Tibial artery (tissue), 4 donors: ENCODE results near the gene CYB561D1.

Experiments used
- DNase-seq, 2 donors: peaks; one replicate each; pipeline ENCODE4 v3.0.0-alpha.2; 2019
- H3K27ac ChIP-seq, 2 donors: fragments of 200-600 bp; sonication (generic) in 1 of 2; 1 replicate in 1 of 2; 2 replicates in 1 of 2; pipeline ENCODE4 v1.5.1; 2018 to 2019; ENCODE audit warnings: mild to moderate bottlenecking in 1 of 2
- H3K27me3 ChIP-seq, 2 donors: fragments of 200-600 bp; sonication (generic) in 1 of 2; one replicate each; pipeline versions ENCODE4 v1.5.1 to v1.6.0; 2016 to 2019
- H3K36me3 ChIP-seq, 3 donors: fragments of 200-600 bp; sonication (generic) in 2 of 3; one replicate each; pipeline ENCODE4 v1.5.1; 2016 to 2019; ENCODE audit warnings: mild to moderate bottlenecking in 2 of 3
- H3K4me1 ChIP-seq, 4 donors: fragments of 200-600 bp; sonication (generic) in 2 of 4; 1 replicate in 3 of 4; 2 replicates in 1 of 4; pipeline ENCODE4 v1.5.1; 2016 to 2019
- H3K4me3 ChIP-seq, 2 donors: fragments of 200-600 bp; sonication (generic) in 1 of 2; 1 replicate in 1 of 2; 2 replicates in 1 of 2; pipeline ENCODE4 v1.5.1; 2018 to 2019; ENCODE audit warnings: mild to moderate bottlenecking in 2 of 2
- H3K9me3 ChIP-seq, 3 donors: fragments of 200-600 bp; sonication (generic) in 1 of 3; one replicate each; pipeline ENCODE4 v1.5.1; 2016 to 2019
- intact Hi-C: fragments of 100-400 bp; cut with DNase I; formaldehyde crosslinking; loops from one replicate; pipeline ENCODE4 v1.15.0; 2023; ENCODE audit warnings: low total_unique reads
- TF ChIP-seq, protein P1 (sequence below), 2 experiments: fragments of 200-600 bp in 1 of 2; fragments of 450-650 bp in 1 of 2; IDR thresholded peaks; one replicate each; pipeline ENCODE4 v1.5.1; 2017 to 2019; ENCODE audit warnings: antibody characterized with exemption in 2 of 2, mild to moderate bottlenecking in 1 of 2, moderate library complexity in 1 of 2

The CYB561D1 gene

DNA sequence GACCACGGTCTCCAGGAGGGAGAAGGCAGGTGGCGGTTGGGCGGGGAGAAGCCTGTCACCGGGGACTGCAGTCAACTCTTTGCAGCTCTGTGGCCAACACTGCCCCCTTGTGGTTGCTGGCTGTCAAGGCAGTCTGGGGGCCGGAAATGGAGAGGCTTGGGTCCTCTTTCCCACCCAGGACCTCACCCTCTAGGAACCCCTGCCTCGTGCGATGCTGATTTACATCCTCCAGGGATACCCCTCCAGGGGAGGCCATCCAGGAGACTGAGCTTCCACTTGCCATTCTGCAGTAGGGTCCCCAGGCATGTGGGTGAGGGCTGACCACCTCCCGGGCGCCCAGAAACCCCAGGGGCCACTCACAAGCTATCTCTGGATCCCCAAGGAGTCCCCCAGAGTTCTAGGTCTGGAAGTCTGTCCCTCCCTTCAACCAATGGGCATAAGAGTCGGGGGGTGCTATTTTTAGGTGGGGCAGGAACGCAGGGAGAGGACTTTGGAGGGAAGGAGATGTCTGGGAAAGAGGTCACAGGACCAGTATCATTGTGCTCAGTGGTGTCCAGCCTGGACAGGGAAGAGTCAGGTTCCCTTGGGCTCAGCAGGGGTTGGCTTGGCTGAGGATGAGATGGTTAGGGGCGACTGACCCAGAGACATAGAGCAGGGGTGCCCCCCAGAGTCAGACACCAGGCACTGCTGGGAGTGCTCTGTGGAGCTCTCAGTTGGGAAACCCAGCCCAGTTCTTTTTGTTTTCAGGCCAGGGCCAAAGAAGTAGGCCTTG, 38.7 kb downstream of the CYB561D1 start:
- intact Hi-C loops: loop anchor here (2.0 to 10.0 kb wide), 2 partner anchors 42 to 108 kb away; partner anchors contain the start of gene PSMA5
- TF ChIP-seq, protein P1, sequence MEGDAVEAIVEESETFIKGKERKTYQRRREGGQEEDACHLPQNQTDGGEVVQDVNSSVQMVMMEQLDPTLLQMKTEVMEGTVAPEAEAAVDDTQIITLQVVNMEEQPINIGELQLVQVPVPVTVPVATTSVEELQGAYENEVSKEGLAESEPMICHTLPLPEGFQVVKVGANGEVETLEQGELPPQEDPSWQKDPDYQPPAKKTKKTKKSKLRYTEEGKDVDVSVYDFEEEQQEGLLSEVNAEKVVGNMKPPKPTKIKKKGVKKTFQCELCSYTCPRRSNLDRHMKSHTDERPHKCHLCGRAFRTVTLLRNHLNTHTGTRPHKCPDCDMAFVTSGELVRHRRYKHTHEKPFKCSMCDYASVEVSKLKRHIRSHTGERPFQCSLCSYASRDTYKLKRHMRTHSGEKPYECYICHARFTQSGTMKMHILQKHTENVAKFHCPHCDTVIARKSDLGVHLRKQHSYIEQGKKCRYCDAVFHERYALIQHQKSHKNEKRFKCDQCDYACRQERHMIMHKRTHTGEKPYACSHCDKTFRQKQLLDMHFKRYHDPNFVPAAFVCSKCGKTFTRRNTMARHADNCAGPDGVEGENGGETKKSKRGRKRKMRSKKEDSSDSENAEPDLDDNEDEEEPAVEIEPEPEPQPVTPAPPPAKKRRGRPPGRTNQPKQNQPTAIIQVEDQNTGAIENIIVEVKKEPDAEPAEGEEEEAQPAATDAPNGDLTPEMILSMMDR (IDR thresholded peaks at IDR 0.05): peak; percentile 97 to 99
- Histone ChIP-seq H3K9me3 (no peaks in the 10 kb centered on the region), H3K4me1 (peaks cover 0 to 31% (median 14%) of the 10 kb centered on the region in 4 donors), H3K4me3 (peak overlapping the region; percentile 34 to 36), H3K27me3 (no peaks in the 10 kb centered on the region), H3K27ac (peak overlapping the region; percentile 41 to 63), H3K36me3 (no peaks in the 10 kb centered on the region)
- peak; percentile 78 to 88 for DNase-seq

DNA sequence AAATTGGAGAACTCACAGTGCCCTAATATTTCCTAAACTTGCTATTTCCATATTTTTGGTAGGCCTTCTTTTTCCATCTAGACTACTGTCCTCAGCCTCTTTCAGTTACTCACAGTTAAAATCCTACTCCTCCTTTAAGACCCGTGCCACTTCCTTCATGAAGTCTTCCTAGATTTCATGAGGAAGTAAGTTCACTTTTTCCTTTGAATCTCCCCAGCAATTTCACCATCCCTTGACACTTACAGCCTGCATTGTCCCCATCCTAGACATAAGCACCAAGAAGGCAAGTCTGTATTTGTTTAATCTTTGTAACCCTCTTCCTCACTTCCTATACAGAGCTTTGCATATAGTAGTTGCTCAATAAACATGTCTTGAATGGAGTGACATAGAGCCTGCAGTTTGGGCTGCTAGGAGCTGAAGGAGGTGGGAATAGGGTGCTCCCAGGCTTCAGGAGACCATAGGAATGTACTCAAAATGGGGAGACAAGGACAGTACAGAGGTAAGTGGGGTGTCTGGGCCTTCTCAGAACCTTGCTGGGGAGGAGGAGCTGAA, 40.5 kb downstream of the CYB561D1 start:
- intact Hi-C loops: loop anchor here (10.0 kb wide), 1 partner anchor 110 kb away; the partner anchor contains the start of gene PSMA5
- Histone ChIP-seq H3K27ac (no peak overlapping the region), H3K27me3 (no peaks in the 10 kb centered on the region), H3K36me3 (no peaks in the 10 kb centered on the region), H3K9me3 (no peaks in the 10 kb centered on the region), H3K4me1 (peaks cover 0 to 31% (median 14%) of the 10 kb centered on the region in 4 donors), H3K4me3 (no peak overlapping the region)
- TF ChIP-seq, protein P1 (IDR thresholded peaks at IDR 0.05): no peak
- DNase-seq: no peak

DNA sequence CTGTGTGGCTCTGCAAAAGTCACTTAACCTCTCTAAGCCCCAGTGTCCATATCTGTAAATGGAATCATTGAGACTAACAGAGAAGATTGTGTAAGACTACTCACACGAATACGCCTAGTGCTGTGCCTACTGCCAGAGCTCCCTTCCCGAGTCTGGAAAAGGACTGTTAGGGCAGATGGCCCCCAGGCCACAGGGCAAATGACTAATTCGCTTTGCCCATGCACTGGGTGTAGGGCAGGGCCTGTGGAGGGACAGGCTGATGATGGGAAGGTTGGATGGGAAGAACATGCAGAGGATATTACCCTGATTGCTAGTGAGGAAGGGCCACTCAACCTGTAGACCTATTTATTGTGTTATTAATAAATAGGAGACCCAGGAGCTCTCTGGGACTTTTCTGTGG, 41.6 kb downstream of the CYB561D1 start:
- TF ChIP-seq, protein P1 (IDR thresholded peaks at IDR 0.05): no peak
- peak overlapping the region; percentile 57 to 69 for H3K27ac ChIP-seq
- H3K4me3 ChIP-seq: no peak overlapping the region
- no peaks in the 10 kb centered on the region for H3K27me3 ChIP-seq
- peaks cover 0 to 31% (median 14%) of the 10 kb centered on the region in 4 donors for H3K4me1 ChIP-seq
- no peaks in the 10 kb centered on the region for H3K36me3 ChIP-seq
- intact Hi-C loops: loop anchor here (10.0 kb wide), 1 partner anchor 111 kb away; the partner anchor contains the start of gene PSMA5
- no peak for DNase-seq
- no peaks in the 10 kb centered on the region for H3K9me3 ChIP-seq

DNA sequence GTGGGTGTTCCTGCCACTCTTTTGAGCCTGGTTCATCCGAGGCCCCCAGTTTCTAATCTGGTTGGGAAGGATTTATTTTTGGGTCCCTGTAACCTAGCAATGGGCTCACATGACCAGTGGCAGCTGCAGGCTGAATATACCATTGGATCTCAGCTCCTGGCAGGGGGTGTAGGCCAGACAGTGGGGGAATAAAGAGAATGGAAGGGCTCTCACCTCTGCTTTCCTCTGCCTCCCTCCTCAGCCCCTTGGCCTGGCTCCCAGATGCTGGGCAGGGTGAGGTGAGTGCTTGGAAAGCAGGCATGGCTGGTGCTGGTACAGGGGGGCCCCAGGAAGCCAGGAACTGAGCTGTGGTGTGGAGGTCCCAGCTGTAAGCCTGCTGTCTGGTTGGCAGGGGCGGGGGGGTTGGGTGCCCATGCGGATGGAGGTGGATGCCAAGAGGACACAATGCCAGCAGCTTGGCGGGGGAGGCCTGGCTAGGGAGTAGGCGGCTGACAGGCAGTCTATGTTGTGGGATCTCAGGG, 42.1 kb downstream of the CYB561D1 start:
- Histone ChIP-seq H3K27ac (peak overlapping the region; percentile 57 to 69), H3K4me1 (peaks cover 0 to 31% (median 11%) of the 10 kb centered on the region in 4 donors), H3K4me3 (no peak overlapping the region), H3K36me3 (no peaks in the 10 kb centered on the region), H3K9me3 (no peaks in the 10 kb centered on the region), H3K27me3 (no peaks in the 10 kb centered on the region)
- intact Hi-C loops: loop anchor here (10.0 kb wide), 1 partner anchor 111 kb away; the partner anchor contains the start of gene PSMA5
- no peak for DNase-seq
- TF ChIP-seq, protein P1 (IDR thresholded peaks at IDR 0.05): no peak

DNA sequence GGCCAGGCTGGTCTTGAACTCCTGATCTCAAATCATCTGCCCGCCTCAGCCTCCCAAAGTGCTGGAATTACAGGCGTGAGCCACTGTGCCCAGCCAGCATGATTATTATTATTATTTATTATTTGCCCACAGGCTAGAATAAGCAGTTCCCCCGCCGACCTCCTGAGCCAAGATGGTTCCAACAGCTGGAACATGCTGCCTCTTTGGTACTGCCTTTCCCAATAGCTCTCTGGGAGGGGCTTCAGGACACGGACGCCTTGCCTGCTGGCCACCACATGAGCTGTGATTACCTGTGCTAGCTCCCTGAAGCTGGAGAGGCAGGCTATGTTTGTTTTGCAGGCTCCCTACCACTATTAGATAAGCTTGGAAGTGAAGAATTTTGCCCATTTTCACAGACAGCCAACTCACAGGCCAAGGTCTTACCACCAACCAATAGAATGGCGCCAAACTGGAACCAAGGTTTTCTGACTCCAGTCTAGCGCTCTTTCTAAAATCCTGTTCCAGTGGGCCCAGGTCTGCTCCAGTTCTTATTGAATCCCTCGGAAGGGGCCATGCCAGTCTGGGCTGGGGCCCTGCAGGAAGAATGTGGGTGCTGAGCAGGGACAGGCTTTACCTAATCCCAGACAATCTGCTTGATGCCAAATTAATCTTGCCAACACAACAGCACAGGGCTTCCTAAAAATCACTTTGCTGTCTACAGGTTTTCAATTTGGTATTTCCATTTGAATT, 43.7 kb downstream of the CYB561D1 start:
- no peaks in the 10 kb centered on the region for H3K27me3 ChIP-seq
- TF ChIP-seq, protein P1 (IDR thresholded peaks at IDR 0.05): no peak
- intact Hi-C loops: loop anchor here (10.0 kb wide), 1 partner anchor 113 kb away; the partner anchor contains the start of gene PSMA5
- H3K9me3 ChIP-seq: no peaks in the 10 kb centered on the region
- DNase-seq: no peak
- H3K4me1 ChIP-seq: peaks cover 0 to 18% (median 5%) of the 10 kb centered on the region in 4 donors
- no peak overlapping the region for H3K4me3 ChIP-seq
- no peak overlapping the region for H3K27ac ChIP-seq
- no peaks in the 10 kb centered on the region for H3K36me3 ChIP-seq
